ENCODE data around the gene P2RY8.
"Not testable (repeated sequence)": the region's sequence is repeated elsewhere in the genome, so short reads cannot be mapped to it uniquely, and the experiment has no call there.

The P2RY8 gene

DNA sequence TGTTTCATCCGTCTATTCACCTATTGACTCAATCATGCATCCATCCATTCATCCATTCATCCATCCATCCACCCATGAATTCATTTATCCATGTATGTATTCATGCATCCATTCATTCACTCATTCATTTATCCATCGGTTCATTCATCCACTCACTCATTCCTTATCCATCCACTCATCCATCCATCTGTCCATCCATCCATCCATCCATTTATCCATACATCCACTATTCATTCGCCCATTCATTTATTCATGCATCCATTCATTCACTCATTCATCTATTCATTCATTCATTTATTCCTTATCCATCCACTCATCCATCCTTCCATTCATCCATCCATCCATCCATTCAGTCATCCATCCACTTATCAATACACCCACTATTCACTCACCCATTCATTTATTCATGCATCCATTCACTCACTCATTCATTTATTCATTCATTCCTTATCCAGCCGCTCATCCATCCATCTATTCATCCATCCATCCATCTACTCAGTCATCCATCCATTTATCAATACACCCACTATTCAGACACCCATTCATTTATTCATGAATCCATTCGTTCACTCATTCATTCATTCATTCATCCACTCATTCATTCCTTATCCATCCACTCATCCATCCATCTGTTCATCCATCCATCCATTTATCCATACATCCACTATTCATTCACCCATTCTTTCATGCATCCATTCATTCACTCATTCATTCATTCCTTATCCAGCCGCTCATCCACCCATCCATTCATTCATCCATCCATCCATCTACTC lies 11.2 kb downstream of the P2RY8 start:
- CTCF ChIA-PET: no interaction called here
- DNase-seq (ENCODE audit: extremely low spot score): no peak
- TF ChIP-seq HDGF (IDR thresholded peaks at IDR 0.05; ENCODE audit: borderline replicate concordance) (no peak), FOXM1 (IDR thresholded peaks at IDR 0.05; ENCODE audit: borderline replicate concordance) (no peak)
- POLR2A ChIA-PET: no interaction called here

GRCh38 chrX:1524874-1525582 lies 12.0 kb downstream of the P2RY8 start:
- ChIA-PET CTCF (no interaction called here), POLR2A (no interaction called here)
- no peak for DNase-seq (ENCODE audit: extremely low spot score)
- TF ChIP-seq LEF1 (IDR thresholded peaks at IDR 0.05; ENCODE audit: borderline replicate concordance): no peak
- no peak for TF ChIP-seq BHLHE40 (IDR thresholded peaks at IDR 0.05; ENCODE audit: borderline replicate concordance)
- no peak for TF ChIP-seq NFRKB (IDR thresholded peaks at IDR 0.05)
- no peak for TF ChIP-seq SP1 (IDR thresholded peaks at IDR 0.05)
- TF ChIP-seq FOXM1 (IDR thresholded peaks at IDR 0.05; ENCODE audit: borderline replicate concordance): no peak
- TF ChIP-seq ARNT (IDR thresholded peaks at IDR 0.05): no peak
- no peak for TF ChIP-seq CTBP1 (IDR thresholded peaks at IDR 0.05; ENCODE audit: borderline replicate concordance)
- no peak for TF ChIP-seq TARDBP (IDR thresholded peaks at IDR 0.05)
- no peak for TF ChIP-seq ELF4 (IDR thresholded peaks at IDR 0.05)
- TF ChIP-seq FOXK2 (IDR thresholded peaks at IDR 0.05): no peak
- no peak for TF ChIP-seq HDGF (IDR thresholded peaks at IDR 0.05; ENCODE audit: borderline replicate concordance)
- TF ChIP-seq PKNOX1 (IDR thresholded peaks at IDR 0.05): no peak
- TF ChIP-seq SUZ12 (IDR thresholded peaks at IDR 0.05): no peak
- TF ChIP-seq ZNF384 (IDR thresholded peaks at IDR 0.05): no peak

- POLR2A ChIA-PET; CTCF ChIA-PET; DNase-seq (ENCODE audit: extremely low spot score): not testable (repeated sequence)
Measured at GRCh38 chrX:1522905-1523304, 14.1 kb downstream of the P2RY8 start.

- TF ChIP-seq TARDBP (IDR thresholded peaks at IDR 0.05): no peak
- TF ChIP-seq FOXM1 (IDR thresholded peaks at IDR 0.05; ENCODE audit: borderline replicate concordance): no peak
- TF ChIP-seq SUZ12 (IDR thresholded peaks at IDR 0.05): no peak
- no peak for TF ChIP-seq L3MBTL2 (conservative IDR thresholded peaks at IDR 0.05)
- TF ChIP-seq ZNF384 (IDR thresholded peaks at IDR 0.05): no peak
- no peak for TF ChIP-seq ELF4 (IDR thresholded peaks at IDR 0.05)
- no peak for TF ChIP-seq SP1 (IDR thresholded peaks at IDR 0.05)
- TF ChIP-seq CTBP1 (IDR thresholded peaks at IDR 0.05; ENCODE audit: borderline replicate concordance): no peak
- no peak for TF ChIP-seq NFRKB (IDR thresholded peaks at IDR 0.05)
- TF ChIP-seq HDGF (IDR thresholded peaks at IDR 0.05; ENCODE audit: borderline replicate concordance): no peak
- no peak for TF ChIP-seq ARNT (IDR thresholded peaks at IDR 0.05)
- no peak for TF ChIP-seq FOXA1 (IDR thresholded peaks at IDR 0.05)
- no peak for TF ChIP-seq LEF1 (IDR thresholded peaks at IDR 0.05; ENCODE audit: borderline replicate concordance)
- TF ChIP-seq PKNOX1 (IDR thresholded peaks at IDR 0.05): no peak
- no peak for TF ChIP-seq FOXK2 (IDR thresholded peaks at IDR 0.05)
- TF ChIP-seq BHLHE40 (IDR thresholded peaks at IDR 0.05; ENCODE audit: borderline replicate concordance): no peak
- no peak for DNase-seq (ENCODE audit: extremely low spot score)
- ChIA-PET POLR2A (no interaction called here), CTCF (no interaction called here)
Measured at GRCh38 chrX:1521459-1521956, 15.5 kb downstream of the P2RY8 start.

DNA sequence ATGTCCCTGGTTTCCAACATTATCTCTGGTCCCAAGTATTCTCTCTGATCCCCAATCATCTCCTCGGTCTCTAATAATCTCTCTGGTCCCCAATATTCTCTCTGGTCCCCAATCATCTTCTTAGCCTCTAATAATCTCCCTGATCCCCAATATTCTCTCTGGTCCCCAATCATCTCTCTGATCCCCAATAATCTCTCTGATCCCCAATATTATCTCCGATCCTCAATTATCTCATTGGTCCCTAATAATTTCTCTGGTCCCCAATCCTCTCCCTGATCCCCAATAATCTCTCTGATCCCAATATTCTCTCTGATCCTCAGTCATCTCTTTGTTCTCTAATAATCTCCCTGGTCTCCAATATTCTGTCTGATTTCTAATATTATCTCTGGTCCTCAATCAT lies 16.6 kb downstream of the P2RY8 start:
- TF ChIP-seq FOXA1 (IDR thresholded peaks at IDR 0.05) (no peak), ARNT (IDR thresholded peaks at IDR 0.05) (no peak), FOXM1 (IDR thresholded peaks at IDR 0.05; ENCODE audit: borderline replicate concordance) (no peak), HDGF (IDR thresholded peaks at IDR 0.05; ENCODE audit: borderline replicate concordance) (no peak), FOXK2 (IDR thresholded peaks at IDR 0.05) (no peak), LEF1 (IDR thresholded peaks at IDR 0.05; ENCODE audit: borderline replicate concordance) (no peak), SUZ12 (IDR thresholded peaks at IDR 0.05) (no peak), ELF4 (IDR thresholded peaks at IDR 0.05) (no peak), L3MBTL2 (conservative IDR thresholded peaks at IDR 0.05) (no peak), BHLHE40 (IDR thresholded peaks at IDR 0.05; ENCODE audit: borderline replicate concordance) (no peak), PKNOX1 (IDR thresholded peaks at IDR 0.05) (no peak)
- ChIA-PET POLR2A (no interaction called here), CTCF (no interaction called here)
- no peak for DNase-seq (ENCODE audit: extremely low spot score)

DNA sequence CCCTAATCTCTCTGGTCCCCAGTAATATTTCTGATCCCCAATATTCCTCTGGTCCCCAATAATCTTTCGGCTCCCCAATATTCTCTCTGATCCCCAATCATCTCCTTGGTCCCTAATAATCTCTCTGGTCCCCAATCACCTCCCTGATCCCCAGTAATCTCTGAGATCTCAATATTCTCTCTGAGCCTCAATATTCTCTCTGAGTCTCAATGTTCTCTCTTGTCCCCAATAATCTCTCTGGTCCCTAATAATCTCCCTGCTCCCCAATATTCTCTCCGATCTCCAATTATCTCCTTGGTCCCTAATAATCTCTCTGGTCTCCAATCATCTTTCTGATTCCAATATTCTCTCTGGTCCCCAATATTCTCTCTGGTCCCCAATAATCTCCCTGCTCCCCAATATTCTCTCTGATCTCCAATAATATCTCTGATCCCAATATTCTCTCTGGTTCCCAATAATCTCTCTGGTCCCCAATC lies 17.9 kb downstream of the P2RY8 start:
- POLR2A ChIA-PET: no interaction called here
- TF ChIP-seq BHLHE40 (IDR thresholded peaks at IDR 0.05; ENCODE audit: borderline replicate concordance): no peak
- no peak for TF ChIP-seq FOXK2 (IDR thresholded peaks at IDR 0.05)
- TF ChIP-seq ELF4 (IDR thresholded peaks at IDR 0.05): no peak
- TF ChIP-seq SUZ12 (IDR thresholded peaks at IDR 0.05): no peak
- no peak for TF ChIP-seq PKNOX1 (IDR thresholded peaks at IDR 0.05)
- TF ChIP-seq FOXA1 (IDR thresholded peaks at IDR 0.05): no peak
- no peak for TF ChIP-seq NFRKB (IDR thresholded peaks at IDR 0.05)
- TF ChIP-seq SP1 (IDR thresholded peaks at IDR 0.05): no peak
- no peak for TF ChIP-seq ARNT (IDR thresholded peaks at IDR 0.05)
- CTCF ChIA-PET: no interaction called here
- DNase-seq (ENCODE audit: extremely low spot score): no peak
